NCI-H2029 treated with DMSO at 0.1 percent for 48 hours (cell line): Measurements from ENCODE around the gene GSTO2.

Source experiments
- DNase-seq: peaks from one replicate; lab custom pipeline; 2025; lab: John Stamatoyannopoulos, UW

The GSTO2 gene

GRCh38 chr10:104340641-104341040 lies 71.7 kb downstream of the GSTO2 start:
- DNase-seq, result no peak

GRCh38 chr10:104342941-104343411 lies 74.0 kb downstream of the GSTO2 start:
- DNase-seq, result no peak

- no peak for DNase-seq
Measured at GRCh38 chr10:104344219-104344618, 75.2 kb downstream of the GSTO2 start.

- no peak for DNase-seq
Measured at GRCh38 chr10:104345515-104345914, 76.5 kb downstream of the GSTO2 start.

- DNase-seq, result no peak
Measured at GRCh38 chr10:104345941-104346340, 77.0 kb downstream of the GSTO2 start.

GRCh38 chr10:104347295-104348045 lies 78.5 kb downstream of the GSTO2 start:
- DNase-seq, result no peak

GRCh38 chr10:104348601-104349000 lies 79.6 kb downstream of the GSTO2 start:
- DNase-seq, result no peak

GRCh38 chr10:104349623-104350126 lies 80.7 kb downstream of the GSTO2 start:
- no peak for DNase-seq

GRCh38 chr10:104350127-104350635 lies 81.2 kb downstream of the GSTO2 start:
- peak; percentile 23 for DNase-seq

- DNase-seq, result no peak
Measured at GRCh38 chr10:104351061-104351702, 82.2 kb downstream of the GSTO2 start.

- DNase-seq, result no peak
Measured at GRCh38 chr10:104351919-104352318, 82.9 kb downstream of the GSTO2 start.

- peak; percentile 25 for DNase-seq
Measured at GRCh38 chr10:104353325-104354048, 84.5 kb downstream of the GSTO2 start, which contains the start of gene CFAP58. Gene CFAP58, plus strand, starts transcription at chr10:104353833. Its CDS starts 65 bp downstream, at chr10:104353898.
